GM20000 (cell line): ENCODE results near the gene SNTG2.

Experiments used
- DNase-seq: peaks from one replicate; pipeline ENCODE4 v3.0.0; 2012; ENCODE audit warnings: low spot score
- CTCF ChIP-seq: IDR thresholded peaks from 2 replicates; pipeline ENCODE4 v1.5.1; 2012; ENCODE audit warnings: mild to moderate bottlenecking, control low read depth; ENCODE audit errors: extremely low read depth, missing control alignments

Gene SNTG2

GRCh38 chr2:981759-982158 is 31.1 kb downstream of the SNTG2 start:
- TF ChIP-seq CTCF = no peak
- DNase-seq = no peak

- no peak for TF ChIP-seq CTCF
- no peak for DNase-seq
These were observed 34.8 kb downstream of the SNTG2 start for GRCh38 chr2:985317-985898.

GRCh38 chr2:987789-988188 is 37.1 kb downstream of the SNTG2 start:
- TF ChIP-seq CTCF = no peak
- no peak for DNase-seq

GRCh38 chr2:989781-990467 is 39.3 kb downstream of the SNTG2 start:
- no peak for TF ChIP-seq CTCF
- DNase-seq = no peak

- no peak for DNase-seq
- no peak for TF ChIP-seq CTCF
These were observed 40.3 kb downstream of the SNTG2 start for GRCh38 chr2:990970-991369.

GRCh38 chr2:1002350-1002749 is 51.7 kb downstream of the SNTG2 start:
- DNase-seq = no peak
- no peak for TF ChIP-seq CTCF

GRCh38 chr2:1004398-1004797 is 53.7 kb downstream of the SNTG2 start:
- no peak for TF ChIP-seq CTCF
- no peak for DNase-seq
